Right atrium auricular region (tissue), 2 donors: ENCODE data around the gene HNRNPU. TPM values are rescaled to one million over a fixed set of nuclear protein-coding genes. Genes with fewer than 3 reads are reported as not detected.

Source experiments
- DNase-seq: peaks from one replicate; pipeline ENCODE4 v3.0.0-alpha.2; 2019; ENCODE audit warnings: low spot score
- H3K27ac ChIP-seq, 2 donors: fragments of 200-600 bp; sonication (generic); 1 replicate in 1 of 2; 2 replicates in 1 of 2; pipeline ENCODE4 v1.5.1; 2016 to 2019
- H3K27me3 ChIP-seq, 2 donors: fragments of 200-600 bp; sonication (generic); one replicate each; pipeline versions ENCODE4 v1.5.1 to v1.6.0; 2017 to 2019
- H3K36me3 ChIP-seq: fragments of 200-600 bp; sonication (generic); one replicate; pipeline ENCODE4 v1.5.1; 2016
- H3K4me1 ChIP-seq, 2 donors: fragments of 200-600 bp; sonication (generic); one replicate each; pipeline versions ENCODE4 v1.5.1 to v1.6.0; 2017 to 2019
- H3K4me3 ChIP-seq, 2 donors: fragments of 200-600 bp; sonication (generic); 1 replicate in 1 of 2; 2 replicates in 1 of 2; pipeline ENCODE4 v1.5.1; 2017 to 2019; ENCODE audit warnings: mild to moderate bottlenecking in 1 of 2, moderate library complexity in 1 of 2
- H3K9me3 ChIP-seq, 2 donors: fragments of 200-600 bp; sonication (generic); one replicate each; pipeline ENCODE4 v1.5.1; 2019
- CTCF ChIP-seq, 2 donors: fragments of 200-600 bp; sonication (generic); IDR thresholded peaks; one replicate each; pipeline ENCODE4 v1.5.1; 2019; ENCODE audit warnings: antibody characterized with exemption in 2 of 2
- total RNA-seq, 2 donors: library from RNA; depleted of rRNA; stranded (reverse); fragments of >200 nt; gene quantifications; one replicate each; pipeline ENCODE4 v1.1.0, GENCODE V29; 2016

The HNRNPU gene
- total RNA-seq, 2 donors from 2014 or later: 175 to 206 TPM

DNA sequence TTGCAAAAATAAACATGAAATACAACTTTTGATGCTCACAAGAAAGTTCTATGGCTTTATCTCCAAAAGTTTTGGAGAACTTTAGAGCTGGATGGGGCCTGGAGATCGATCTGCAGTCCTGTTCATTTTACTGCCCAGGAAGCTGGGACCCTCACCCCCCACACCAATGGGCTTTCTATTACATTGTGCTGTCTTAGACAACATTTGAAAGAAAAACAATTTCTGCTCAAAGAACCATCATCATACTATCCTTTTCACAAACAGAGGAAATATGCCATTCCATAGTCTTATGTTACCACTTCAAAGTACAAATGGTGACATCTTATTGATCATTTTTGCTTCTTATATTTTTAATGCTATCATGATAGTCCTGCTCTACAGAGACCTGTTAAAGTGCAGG, 2.0 kb upstream of the HNRNPU start:
- peaks cover 0 to 23% of the 10 kb centered on the region in 2 donors for H3K4me1 ChIP-seq
- no peak for DNase-seq
- no peak for TF ChIP-seq CTCF (IDR thresholded peaks at IDR 0.05)
- H3K4me3 ChIP-seq: no peak overlapping the region
- no peaks in the 10 kb centered on the region for H3K9me3 ChIP-seq
- peaks cover 13% of the 10 kb centered on the region for H3K36me3 ChIP-seq
- peak overlapping the region; percentile 100 for H3K27ac ChIP-seq
- H3K27me3 ChIP-seq: no peaks in the 10 kb centered on the region

DNA sequence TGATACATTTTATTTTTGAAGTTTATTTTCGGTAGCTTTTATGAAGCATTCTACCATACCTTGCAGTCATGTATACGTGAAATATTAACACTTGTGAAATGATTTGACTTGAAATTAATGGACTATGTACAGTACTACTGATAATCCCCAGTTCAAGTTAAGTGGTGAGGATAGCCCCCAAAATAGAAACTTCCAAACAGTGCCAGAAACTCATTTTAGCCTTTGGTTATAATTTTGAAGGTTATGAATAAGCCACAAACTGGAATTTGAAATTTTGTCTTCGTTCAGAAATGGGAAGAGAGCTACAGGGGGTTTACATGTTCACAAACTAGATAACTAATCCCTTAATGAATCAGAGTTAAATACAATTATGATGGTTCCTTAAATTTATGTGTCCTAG, 1.5 kb upstream of the HNRNPU start:
- peaks cover 0 to 28% of the 10 kb centered on the region in 2 donors for H3K4me1 ChIP-seq
- H3K36me3 ChIP-seq: peaks cover 18% of the 10 kb centered on the region
- no peaks in the 10 kb centered on the region for H3K27me3 ChIP-seq
- H3K27ac ChIP-seq: peak overlapping the region; percentile 100
- no peak for TF ChIP-seq CTCF (IDR thresholded peaks at IDR 0.05)
- no peak for DNase-seq
- H3K4me3 ChIP-seq: no peak overlapping the region
- H3K9me3 ChIP-seq: no peaks in the 10 kb centered on the region

GRCh38 chr1:244865028-244865371, 657 bp upstream of the HNRNPU start:
- DNase-seq: peak; percentile 70
- H3K4me3 ChIP-seq: peak overlapping the region; percentile 90 to 99
- H3K4me1 ChIP-seq: peaks cover 0 to 37% of the 10 kb centered on the region in 2 donors
- H3K36me3 ChIP-seq: peaks cover 26% of the 10 kb centered on the region
- no peak for TF ChIP-seq CTCF (IDR thresholded peaks at IDR 0.05)
- H3K9me3 ChIP-seq: no peaks in the 10 kb centered on the region
- H3K27ac ChIP-seq: peak overlapping the region; percentile 100
- H3K27me3 ChIP-seq: no peaks in the 10 kb centered on the region

DNA sequence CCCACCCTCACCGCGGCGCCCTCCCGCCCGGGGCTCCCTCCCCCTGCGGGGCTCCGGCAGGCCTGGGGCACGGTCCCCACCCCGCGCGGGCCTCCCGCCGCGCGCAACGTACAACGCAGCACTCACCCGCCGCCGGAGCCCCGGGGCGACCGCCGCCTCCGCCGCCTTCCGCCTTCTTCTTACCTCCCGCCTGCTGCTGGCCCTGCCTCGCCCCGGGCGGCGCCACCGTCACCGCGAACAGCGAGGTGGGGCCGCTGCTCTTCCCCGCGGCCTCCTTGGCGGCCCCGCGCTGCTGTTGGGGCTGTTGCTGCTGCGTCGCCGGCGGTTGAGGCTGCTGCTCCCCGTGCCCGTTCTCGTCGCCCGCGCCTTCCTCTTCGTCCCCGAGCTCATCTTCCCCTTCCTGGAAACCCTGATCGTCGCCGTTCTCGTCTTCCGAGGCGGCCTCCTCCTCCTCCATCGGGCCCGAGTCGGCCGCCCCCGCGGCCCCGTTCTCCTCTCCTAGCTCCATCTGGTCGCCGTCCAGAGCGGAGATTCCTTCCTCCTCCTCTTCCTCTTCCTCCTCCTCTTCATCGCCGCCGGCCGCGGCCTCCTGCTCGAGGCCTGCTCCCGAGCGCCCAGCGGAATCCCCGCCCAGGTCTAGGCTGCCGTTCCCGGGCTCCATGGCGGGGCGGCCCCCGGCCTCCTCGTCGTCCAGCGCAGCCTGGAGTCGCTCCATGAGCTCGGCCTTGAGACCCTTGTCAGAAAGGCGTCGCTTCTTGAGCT, 671 bp downstream of the HNRNPU start:
- H3K36me3 ChIP-seq: peaks cover 39% of the 10 kb centered on the region
- H3K4me3 ChIP-seq: peak overlapping the region; percentile 90 to 99
- no peaks in the 10 kb centered on the region for H3K27me3 ChIP-seq
- H3K4me1 ChIP-seq: peaks cover 0 to 49% of the 10 kb centered on the region in 2 donors
- TF ChIP-seq CTCF (IDR thresholded peaks at IDR 0.05): no peak
- no peaks in the 10 kb centered on the region for H3K9me3 ChIP-seq
- DNase-seq: no peak
- peak overlapping the region; percentile 100 for H3K27ac ChIP-seq

GRCh38 chr1:244862699-244863490, 1.4 kb downstream of the HNRNPU start:
- peak overlapping the region; percentile 100 for H3K27ac ChIP-seq
- DNase-seq: peak; percentile 97
- peak in 1 of 2 donors; percentile 22 for TF ChIP-seq CTCF (IDR thresholded peaks at IDR 0.05)
- H3K36me3 ChIP-seq: peaks cover 47% of the 10 kb centered on the region
- peak overlapping the region; percentile 90 to 99 for H3K4me3 ChIP-seq
- H3K27me3 ChIP-seq: no peaks in the 10 kb centered on the region
- peaks cover 0 to 57% of the 10 kb centered on the region in 2 donors for H3K4me1 ChIP-seq
- H3K9me3 ChIP-seq: no peaks in the 10 kb centered on the region
